Adipose tissue (tissue), 3 donors: ENCODE data around the gene DPH1. TPM values are rescaled to one million over a fixed set of nuclear protein-coding genes. Genes with fewer than 3 reads are reported as not detected.

Source experiments
- H3K27ac ChIP-seq: one replicate; pipeline ENCODE4 v1.5.1; 2013; ENCODE audit warnings: low read depth, low read length
- WGBS, 3 donors: extraction: QIAGEN DNeasy Blood & Tissue Kit; methylation state at CpG; one replicate each; pipeline ENCODE4 v1.1.7; 2013; 5-methylcytosine and 5-hydroxymethylcytosine counted together
- polyA plus RNA-seq, 3 donors: library from polyadenylated mRNA; stranded (reverse); fragments of 200-250 nt; gene quantifications; one replicate each; pipeline ENCODE4 v1.2.3, GENCODE V29; 2013
- donor health status: healthy with polysubstance abuse.
- donor health status: Bipolar disorder and iron deficiency.
- donor health status: healthy.

Gene DPH1
- polyA plus RNA-seq, 3 donors: 15.4 to 34.0 (median 31.1) TPM

DNA sequence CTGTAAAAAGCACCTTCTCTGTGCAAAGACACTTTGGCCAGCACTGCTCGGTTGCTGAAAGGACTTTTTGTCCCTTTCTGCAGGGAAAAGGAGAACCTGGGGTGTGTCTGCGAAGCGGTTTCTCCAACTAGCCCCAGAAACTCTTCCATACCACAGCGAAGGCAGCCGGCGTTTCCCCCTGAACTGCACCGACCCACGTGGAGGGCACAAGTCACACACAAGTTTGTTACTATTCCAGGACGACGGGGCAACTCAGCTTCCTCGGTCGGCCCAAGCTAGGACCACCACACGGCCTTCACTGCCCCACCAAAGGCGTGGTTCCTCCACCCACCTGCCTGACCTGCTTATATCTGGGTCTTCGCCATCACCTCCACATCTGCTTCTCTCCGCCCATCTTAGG lies 6.7 kb upstream of the DPH1 start:
- H3K27ac ChIP-seq: no peak overlapping the region
- 51 to 63% (median 56%) methylated on average over 16 of the region's 16 CpGs for WGBS, 3 donors

DNA sequence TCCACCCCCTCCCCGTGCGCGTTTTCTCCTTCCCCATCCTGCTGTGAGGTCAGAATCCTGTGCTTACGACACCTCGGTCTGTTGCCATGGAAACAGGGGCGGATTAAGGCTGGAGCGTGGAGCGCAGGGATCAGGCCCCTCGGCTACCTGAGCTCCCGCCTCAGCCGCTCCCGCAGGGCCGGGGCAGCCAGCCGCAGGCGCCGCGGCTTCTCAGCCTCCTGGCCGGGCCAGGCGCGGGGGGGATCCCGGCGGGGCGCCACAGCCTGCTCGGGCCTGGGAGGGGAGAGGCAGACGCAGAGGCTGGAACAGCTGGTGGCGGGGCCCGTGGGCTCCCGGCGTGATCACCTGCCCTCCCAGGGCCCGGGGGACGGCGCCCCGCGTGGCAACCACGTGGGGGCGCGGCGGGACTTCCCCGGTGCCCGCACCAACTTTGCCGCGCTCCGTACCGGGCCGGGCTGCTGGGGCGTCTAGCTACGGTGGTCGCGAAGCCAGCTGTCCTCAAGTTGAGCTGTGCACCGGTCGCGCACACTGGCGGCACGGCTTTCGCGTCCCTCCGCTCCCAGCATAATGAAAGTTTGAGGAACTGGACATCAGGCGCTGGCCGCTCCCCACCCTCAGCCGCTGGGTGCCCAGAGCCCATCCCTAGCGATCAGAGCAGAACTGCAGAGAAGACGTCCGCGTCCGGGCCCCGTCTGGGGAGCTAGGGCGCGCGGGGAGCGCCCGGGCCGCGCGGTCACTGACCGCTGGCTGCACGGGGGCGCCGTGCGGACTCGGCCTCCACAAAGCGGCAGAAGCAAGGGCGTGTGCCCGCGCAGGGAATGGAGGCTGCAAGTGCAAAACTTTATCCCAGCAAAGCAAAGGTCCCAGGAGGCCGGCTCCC lies 6.0 kb upstream of the DPH1 start:
- 1 to 2% (median 2%) methylated on average over 58 to 85 of the region's 85 CpGs for WGBS, 3 donors
- H3K27ac ChIP-seq: no peak overlapping the region

- no peak overlapping the region for H3K27ac ChIP-seq
- 0 to 1% (median 1%) methylated on average over 63 to 73 of the region's 73 CpGs for WGBS, 3 donors
Measured at GRCh38 chr17:2024572-2025219, 5.3 kb upstream of the DPH1 start.

- WGBS, 3 donors: 0 to 1% (median 1%) methylated on average over 27 to 47 of the region's 47 CpGs
- H3K27ac ChIP-seq: no peak within 1 kb of the TSS
Measured at GRCh38 chr17:2025220-2025621, 4.7 kb upstream of the DPH1 start, which contains the start of gene RTN4RL1. Gene RTN4RL1 (minus strand): TSS chr17:2025334. CDS start chr17:2024865, 469 bp downstream.

GRCh38 chr17:2025622-2026309 lies 4.2 kb upstream of the DPH1 start:
- H3K27ac ChIP-seq: no peak overlapping the region
- 1% methylated on average over 42 to 55 of the region's 55 CpGs for WGBS, 3 donors

GRCh38 chr17:2027528-2028233 lies 2.3 kb upstream of the DPH1 start:
- WGBS, 3 donors: 56 to 68% (median 68%) methylated on average over 11 of the region's 11 CpGs
- H3K27ac ChIP-seq: no peak overlapping the region

DNA sequence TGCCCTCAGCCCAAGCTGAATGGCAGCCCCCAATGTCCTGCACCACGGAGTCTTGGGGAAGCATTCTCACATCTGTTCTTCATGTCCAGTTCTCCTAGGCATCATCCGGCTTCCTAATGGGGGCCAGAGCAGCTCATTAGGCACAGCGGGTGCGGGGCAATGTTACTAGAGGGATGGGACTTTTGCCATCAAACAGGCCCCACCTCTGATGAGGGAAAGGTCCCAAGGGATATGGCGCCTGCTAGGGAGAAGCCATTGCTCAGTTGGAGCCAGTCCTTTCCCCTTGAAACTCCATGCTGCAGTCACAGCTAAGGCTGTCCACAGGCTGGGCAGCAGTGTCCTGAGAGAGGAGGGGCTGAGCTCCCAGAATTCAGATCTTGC lies 1.7 kb upstream of the DPH1 start:
- WGBS, 3 donors: 76 to 79% (median 78%) methylated on average over 5 of the region's 5 CpGs

GRCh38 chr17:2028737-2029136 lies 1.2 kb upstream of the DPH1 start:
- 52 to 63% (median 53%) methylated on average over 6 of the region's 6 CpGs for WGBS, 3 donors

More for the DNA sequence above, 1.7 kb upstream of the DPH1 start:
- no peak overlapping the region for H3K27ac ChIP-seq

GRCh38 chr17:2030779-2031163 lies 818 bp downstream of the DPH1 start:
- no peak overlapping the region for H3K27ac ChIP-seq
- WGBS, 3 donors: 18 to 22% (median 19%) methylated on average over 10 of the region's 10 CpGs

More at GRCh38 chr17:2028737-2029136, 1.2 kb upstream of the DPH1 start:
- H3K27ac ChIP-seq: no peak overlapping the region

- 93 to 95% (median 93%) methylated on average over 7 of the region's 7 CpGs for WGBS, 3 donors
- H3K27ac ChIP-seq: no peak overlapping the region
Measured at GRCh38 chr17:2033153-2033552, 3.2 kb downstream of the DPH1 start.

GRCh38 chr17:2034157-2034556 lies 4.2 kb downstream of the DPH1 start:
- 68 to 75% (median 74%) methylated on average over 6 to 7 of the region's 7 CpGs for WGBS, 3 donors
- peak overlapping the region; percentile 13 for H3K27ac ChIP-seq

GRCh38 chr17:2034806-2035540 lies 5.0 kb downstream of the DPH1 start:
- 59 to 72% (median 71%) methylated on average over 6 to 8 of the region's 9 CpGs for WGBS, 3 donors
- H3K27ac ChIP-seq: no peak overlapping the region

DNA sequence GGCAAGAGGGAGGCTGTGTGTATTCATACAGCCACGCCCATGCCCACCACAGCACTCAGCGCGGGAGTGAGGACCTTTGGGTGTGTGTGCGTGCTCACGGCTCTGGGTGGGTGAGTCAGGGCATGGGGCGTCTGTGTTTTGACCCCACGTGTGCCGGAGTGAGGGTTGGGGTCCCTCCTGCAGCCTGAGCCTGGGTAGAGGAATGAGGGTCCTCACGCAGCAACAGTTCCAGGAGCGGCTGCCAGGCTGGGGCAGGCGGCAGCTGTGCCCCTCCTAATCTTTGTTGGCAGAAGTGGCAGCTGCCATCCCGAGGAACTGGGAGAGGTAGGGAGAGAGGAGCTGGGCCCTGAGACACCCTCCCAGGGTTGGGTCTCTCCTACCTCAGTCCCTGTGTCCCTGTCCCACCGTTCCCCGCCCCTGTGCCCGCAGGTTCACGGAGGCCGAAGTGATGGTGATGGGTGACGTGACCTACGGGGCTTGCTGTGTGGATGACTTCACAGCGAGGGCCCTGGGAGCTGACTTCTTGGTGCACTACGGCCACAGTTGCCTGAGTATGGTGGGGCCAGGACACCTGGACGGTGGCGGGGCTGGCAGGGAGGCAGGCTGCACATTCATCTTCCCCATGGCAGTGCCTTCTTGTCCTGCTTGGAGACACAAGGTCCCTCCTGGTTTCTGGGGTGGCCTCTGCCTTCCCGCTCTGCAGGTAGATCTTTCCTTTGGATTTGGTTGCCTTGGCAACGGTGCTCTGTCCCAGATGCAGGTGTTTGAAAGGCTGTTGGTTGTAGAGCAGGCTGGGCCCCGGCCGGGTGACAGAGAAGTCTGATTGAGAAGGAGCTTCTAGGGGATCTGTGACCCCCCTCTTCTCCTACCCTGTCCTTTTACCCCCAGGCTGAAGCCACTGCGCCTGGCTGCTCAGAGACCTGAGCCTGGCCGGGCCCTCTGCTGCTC lies 5.9 kb downstream of the DPH1 start:
- 88 to 91% (median 91%) methylated on average over 29 of the region's 29 CpGs for WGBS, 3 donors
- H3K27ac ChIP-seq: no peak overlapping the region

GRCh38 chr17:2037155-2037554 lies 7.2 kb downstream of the DPH1 start:
- no peak overlapping the region for H3K27ac ChIP-seq
- WGBS, 3 donors: 90 to 94% (median 91%) methylated on average over 10 of the region's 10 CpGs

- 84 to 95% (median 85%) methylated on average over 7 of the region's 7 CpGs for WGBS, 3 donors
- no peak overlapping the region for H3K27ac ChIP-seq
Measured at GRCh38 chr17:2040219-2040827, 10.4 kb downstream of the DPH1 start.

DNA sequence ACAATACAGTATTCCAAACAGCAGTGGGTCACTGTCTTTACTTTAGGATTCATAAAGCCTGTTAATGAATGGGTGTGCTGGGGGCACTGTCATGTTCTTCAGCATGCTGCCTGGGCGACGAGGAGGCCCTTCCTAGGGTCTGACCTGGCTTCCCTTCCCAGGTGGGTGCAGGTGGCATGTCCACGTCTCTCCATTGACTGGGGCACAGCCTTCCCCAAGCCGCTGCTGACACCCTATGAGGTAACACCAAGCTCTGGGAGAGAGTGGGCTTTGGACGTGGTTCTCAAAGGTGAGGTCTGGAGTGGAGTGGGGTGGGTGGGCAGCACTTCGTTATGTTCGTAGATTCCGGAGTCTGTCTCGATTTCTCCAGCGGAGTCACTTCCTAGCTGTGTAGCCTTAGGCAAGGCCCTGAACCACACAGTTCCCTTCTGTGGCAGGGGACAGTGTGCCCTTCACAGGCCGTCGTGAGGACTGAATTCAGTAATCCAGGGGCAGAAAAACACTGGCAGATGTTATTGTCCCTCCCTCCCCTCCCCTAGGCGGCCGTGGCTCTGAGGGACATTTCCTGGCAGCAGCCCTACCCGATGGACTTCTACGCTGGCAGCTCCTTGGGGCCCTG lies 11.1 kb downstream of the DPH1 start:
- peak overlapping the region; percentile 38 for H3K27ac ChIP-seq
- WGBS, 3 donors: 41 to 54% (median 52%) methylated on average over 13 to 16 of the region's 16 CpGs
